GM18867 (cell line): ENCODE results near the gene MDFIC2.

ENCODE experiments used
- ATAC-seq: cut with Tn5 transposase; IDR thresholded peaks from one replicate; pipeline ENCODE4 v1.9.1; 2021; ENCODE audit warnings: mild to moderate bottlenecking, moderate library complexity; ENCODE audit not compliant: unreplicated experiment

MDFIC2 gene

DNA sequence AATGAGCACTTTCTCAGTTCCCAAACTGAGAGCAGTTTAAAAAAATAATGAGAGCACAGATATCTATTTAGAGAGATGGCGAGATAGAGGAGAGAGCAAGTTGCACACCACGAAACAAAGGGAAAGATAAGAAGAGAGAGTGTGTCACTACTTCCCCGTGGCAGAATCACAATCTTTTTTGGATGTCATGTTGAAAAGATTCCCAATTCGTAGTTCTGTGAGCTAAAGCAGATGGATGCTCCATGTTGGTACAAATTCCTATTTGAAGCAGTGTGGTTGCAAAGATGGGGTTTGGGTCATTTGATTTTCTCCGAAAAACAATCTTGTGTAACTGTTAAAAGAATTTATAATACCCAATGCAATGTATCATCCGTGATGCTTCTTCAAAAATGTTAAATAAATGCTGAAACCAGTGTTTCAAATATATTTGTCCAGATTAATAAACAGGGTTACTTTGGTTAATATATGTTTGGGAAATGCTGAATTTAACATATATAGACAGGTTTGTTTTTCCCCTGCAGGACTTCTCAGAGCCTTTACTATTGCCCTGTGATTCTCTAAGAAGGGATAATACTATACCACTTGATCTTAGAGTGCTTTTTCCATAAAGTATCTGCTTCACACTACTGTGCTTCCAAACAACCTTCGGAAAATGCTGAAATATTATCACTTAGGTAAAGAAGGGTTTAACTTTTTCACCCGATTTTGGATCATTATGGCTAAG lies 128.5 kb downstream of the MDFIC2 start:
- no peak for ATAC-seq

DNA sequence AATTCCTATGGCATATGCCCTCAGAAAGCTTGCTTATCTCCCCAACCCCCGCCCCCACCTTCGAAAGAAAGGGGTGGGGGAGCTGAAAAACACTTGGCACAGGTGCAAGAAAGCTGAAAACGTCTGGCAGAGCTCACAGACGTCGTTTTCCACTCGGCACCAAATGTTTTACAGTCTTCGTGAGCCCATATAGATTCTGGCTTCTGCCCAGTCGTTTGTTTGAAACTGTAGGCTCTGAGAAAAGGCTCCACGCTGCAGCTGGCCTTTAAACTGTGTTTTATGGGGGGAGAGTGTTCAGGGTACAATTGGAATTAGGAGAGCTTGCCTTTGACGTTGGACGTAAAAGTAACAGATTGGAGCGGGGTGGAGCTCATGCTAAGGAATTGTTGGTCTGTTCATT lies 130.3 kb downstream of the MDFIC2 start:
- no peak for ATAC-seq

GRCh38 chr3:70180664-70181063 lies 131.8 kb downstream of the MDFIC2 start:
- ATAC-seq = peak; percentile 42

DNA sequence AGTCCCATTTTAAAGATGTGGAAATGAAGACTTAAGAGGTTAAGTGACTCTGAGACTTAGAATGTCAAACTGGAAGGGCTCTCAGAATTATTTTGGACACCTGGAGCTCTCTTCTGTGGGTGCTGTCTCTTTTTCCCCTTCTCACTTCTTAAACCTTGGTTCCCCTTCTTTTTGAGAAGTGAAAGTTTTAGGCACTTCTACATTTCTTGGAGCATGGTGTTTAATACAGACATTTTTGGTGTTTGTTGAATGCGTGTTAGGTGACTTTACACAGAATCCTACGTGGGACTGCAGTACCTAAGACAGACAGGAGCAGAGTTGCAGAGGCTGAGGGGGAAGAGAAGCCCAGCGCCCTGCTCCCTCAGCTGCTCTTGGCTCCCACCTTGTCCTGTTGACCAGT lies 133.3 kb downstream of the MDFIC2 start:
- ATAC-seq = no peak

DNA sequence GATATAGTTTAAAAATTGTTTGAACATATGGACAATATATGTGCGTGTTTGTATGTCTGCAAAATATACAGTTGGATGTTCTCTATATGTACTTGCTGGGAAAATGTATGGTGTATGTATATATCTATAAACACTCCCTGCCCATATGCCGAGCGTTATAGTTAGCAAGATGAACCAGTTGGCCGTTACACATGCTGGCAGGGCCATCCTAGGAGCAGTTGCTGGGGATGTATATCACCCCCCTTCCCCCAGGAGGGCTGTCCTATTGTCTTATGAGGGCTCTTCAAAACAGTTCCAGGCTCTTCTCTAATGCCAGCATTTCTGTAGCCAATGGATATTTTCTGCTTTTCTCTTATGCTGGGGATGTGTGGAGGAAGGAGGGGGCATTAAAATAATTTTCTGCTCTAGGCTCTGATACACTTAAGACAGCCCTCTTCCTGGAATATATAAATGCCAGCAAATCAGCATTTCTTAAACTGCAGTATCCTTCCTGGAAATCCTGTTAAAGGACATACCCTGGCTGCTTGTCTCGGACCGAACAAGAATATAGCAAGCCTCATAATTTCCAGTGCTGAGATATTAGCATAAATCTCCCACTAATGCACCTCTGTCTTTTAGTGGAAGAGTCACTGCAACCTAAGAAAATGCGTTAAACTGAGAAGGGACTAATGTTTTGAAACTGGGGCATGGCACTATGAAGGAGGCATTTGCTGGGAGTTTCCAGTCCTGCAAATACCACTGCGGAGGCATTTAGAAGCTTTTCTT lies 134.4 kb downstream of the MDFIC2 start:
- no peak for ATAC-seq

GRCh38 chr3:70176224-70176623 lies 136.2 kb downstream of the MDFIC2 start:
- no peak for ATAC-seq

- no peak for ATAC-seq
Measured at GRCh38 chr3:70156808-70157207, 155.6 kb downstream of the MDFIC2 start.

- ATAC-seq = no peak
Measured at GRCh38 chr3:70150599-70150998, 161.8 kb downstream of the MDFIC2 start.

GRCh38 chr3:70149714-70150400 lies 162.6 kb downstream of the MDFIC2 start:
- no peak for ATAC-seq
